ENCODE measurements around the gene ATP1B2. TPM values are rescaled to one million over a fixed set of nuclear protein-coding genes. Genes with fewer than 3 reads are reported as not detected.

Gene ATP1B2
- total RNA-seq, 1 donor from 2014 or later = 2.7 TPM

DNA sequence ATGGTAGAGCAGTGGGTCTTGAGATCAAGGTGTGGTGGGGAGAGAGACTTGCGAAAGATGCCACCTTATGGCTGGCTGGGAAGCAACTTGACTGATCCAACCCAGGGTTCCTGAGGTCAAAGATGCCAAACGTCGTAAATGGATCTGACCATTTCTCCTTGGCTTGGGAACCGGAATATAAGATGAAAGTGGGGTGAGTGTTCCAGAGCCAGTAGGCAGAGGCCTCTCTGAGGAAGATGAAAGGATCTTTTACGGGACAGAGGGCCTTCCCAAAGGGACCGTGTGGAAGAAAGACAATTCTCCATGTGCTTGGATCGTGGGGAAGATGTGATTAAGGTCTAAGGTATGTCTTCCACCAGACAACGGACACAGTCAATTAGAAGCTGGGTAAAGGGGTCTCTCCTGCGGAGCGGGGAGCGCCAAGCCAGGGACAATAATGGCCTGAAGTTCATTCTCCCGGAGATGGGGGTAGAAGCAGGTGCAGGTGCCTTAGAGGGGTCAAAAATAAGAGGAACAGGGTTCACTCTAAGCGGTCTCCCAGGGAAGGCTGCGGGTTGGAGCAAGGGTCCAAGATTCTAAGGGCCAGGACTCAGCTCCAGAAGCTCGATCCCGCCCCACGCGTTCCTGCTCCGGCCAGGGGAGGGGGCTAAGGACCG is 36.8 kb upstream of the ATP1B2 start:
- H3K4me3 ChIP-seq = peak overlapping the region; percentile 83 to 98
- intact Hi-C loops (cut with DNase I) = loop anchor here (2.0 kb wide), 1 partner anchor 73 kb away; the partner anchor contains the start of gene TP53
- no peaks in the 10 kb centered on the region for H3K9me3 ChIP-seq
- H3K27me3 ChIP-seq = no peaks in the 10 kb centered on the region
- TF ChIP-seq POLR2AphosphoS5 (IDR thresholded peaks at IDR 0.05; ENCODE audit: insufficient read depth in 1 of 2, low read depth in 1 of 2) = no peak
- TF ChIP-seq, protein P1, sequence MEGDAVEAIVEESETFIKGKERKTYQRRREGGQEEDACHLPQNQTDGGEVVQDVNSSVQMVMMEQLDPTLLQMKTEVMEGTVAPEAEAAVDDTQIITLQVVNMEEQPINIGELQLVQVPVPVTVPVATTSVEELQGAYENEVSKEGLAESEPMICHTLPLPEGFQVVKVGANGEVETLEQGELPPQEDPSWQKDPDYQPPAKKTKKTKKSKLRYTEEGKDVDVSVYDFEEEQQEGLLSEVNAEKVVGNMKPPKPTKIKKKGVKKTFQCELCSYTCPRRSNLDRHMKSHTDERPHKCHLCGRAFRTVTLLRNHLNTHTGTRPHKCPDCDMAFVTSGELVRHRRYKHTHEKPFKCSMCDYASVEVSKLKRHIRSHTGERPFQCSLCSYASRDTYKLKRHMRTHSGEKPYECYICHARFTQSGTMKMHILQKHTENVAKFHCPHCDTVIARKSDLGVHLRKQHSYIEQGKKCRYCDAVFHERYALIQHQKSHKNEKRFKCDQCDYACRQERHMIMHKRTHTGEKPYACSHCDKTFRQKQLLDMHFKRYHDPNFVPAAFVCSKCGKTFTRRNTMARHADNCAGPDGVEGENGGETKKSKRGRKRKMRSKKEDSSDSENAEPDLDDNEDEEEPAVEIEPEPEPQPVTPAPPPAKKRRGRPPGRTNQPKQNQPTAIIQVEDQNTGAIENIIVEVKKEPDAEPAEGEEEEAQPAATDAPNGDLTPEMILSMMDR (IDR thresholded peaks at IDR 0.05) = no peak
- H3K36me3 ChIP-seq = no peaks in the 10 kb centered on the region
- no peak for DNase-seq (ENCODE audit: extremely low spot score in 2 of 2)
- H3K27ac ChIP-seq = peak overlapping the region; percentile 86
- H3K4me1 ChIP-seq = peaks cover 55% of the 10 kb centered on the region

DNA sequence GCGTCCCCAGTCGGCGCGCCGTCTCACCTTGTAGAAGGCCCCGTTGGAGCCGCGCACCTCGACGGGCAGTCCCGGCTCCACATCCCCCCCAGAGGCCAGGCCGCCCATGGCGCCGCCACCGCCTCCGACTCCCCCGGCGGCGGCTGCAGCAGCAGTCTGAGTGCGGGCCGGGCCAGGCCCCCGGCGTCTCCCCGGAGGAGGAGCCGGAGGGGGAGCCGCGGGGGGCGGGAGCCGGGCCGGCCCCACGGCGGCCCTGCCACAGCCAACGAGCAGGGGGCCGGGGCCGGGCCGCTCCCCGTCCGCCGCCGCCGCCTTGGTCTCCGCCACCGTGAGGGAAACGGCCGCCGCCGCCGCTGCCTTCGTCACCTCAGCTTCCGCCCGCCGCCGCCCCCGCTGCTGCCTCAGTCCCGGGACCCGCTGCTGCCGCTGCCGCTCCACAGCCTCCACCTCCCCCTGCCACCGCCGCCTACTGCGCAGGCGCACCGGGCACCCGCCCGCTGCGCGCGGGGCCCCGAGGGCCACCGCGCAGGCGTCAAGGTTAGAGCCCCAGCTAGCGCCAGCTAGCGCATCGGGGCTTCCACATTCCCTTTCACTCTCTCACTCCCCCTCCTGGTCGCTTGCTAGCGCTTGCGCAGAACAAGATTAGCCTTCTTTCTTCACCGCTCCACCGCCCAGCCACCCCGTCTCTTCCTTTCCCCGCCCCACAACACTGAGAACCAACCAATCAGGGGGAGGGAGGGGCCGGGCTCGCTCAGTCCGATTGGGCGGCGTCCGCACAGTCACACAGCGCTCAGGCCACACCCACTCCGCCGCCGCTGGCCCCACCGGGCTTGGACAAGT is 36.1 kb upstream of the ATP1B2 start, which contains the start of gene FXR2:
TSS of gene FXR2 (minus strand) at position 473 of the 840 bp plus-strand sequence. CDS start at position 108, 365 bp downstream.
- H3K27ac ChIP-seq = peak within 1 kb of the TSS; percentile 86
- TF ChIP-seq, protein P1 (IDR thresholded peaks at IDR 0.05) = peak; percentile 24 to 63 (median 31)
- TF ChIP-seq POLR2A (IDR thresholded peaks at IDR 0.05) (peak in 1 of 2 donors; percentile 90), POLR2AphosphoS5 (IDR thresholded peaks at IDR 0.05; ENCODE audit: insufficient read depth in 1 of 2, low read depth in 1 of 2) (peak in 1 of 2 donors; percentile 79)
- no peaks in the 10 kb centered on the region for H3K27me3 ChIP-seq
- peak; percentile 100 for DNase-seq (ENCODE audit: extremely low spot score in 2 of 2)
- peak within 1 kb of the TSS; percentile 83 to 98 for H3K4me3 ChIP-seq
- H3K36me3 ChIP-seq = no peaks in the 10 kb centered on the region
- H3K4me1 ChIP-seq = peaks cover 50% of the 10 kb centered on the region
- H3K9me3 ChIP-seq = no peaks in the 10 kb centered on the region
- intact Hi-C loops (cut with DNase I) = loop anchor here (2.0 kb wide), 1 partner anchor 72 kb away; the partner anchor contains the start of gene TP53

DNA sequence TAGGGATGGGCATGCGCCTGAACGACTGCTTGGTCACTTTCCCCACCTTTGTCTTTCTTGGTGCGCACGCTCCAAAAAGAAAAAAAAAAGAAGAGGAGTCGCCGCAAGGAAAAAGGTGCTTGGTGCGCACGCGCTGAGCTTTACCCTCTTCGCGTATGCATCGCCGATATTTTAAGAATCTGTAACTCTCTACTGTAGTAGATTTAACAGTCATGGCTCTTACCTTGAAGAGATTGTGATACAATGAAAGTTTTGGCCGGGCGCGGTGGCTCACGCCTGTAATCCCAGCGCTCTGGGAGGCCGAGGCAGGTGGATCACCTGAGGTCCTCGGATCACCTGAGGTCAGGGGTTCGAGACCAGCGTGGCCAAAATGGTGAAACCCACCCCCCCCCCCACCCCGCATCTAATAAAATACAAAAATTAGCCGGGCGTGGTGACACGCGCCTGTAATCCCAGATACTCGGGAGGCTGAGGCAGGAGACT is 35.4 kb upstream of the ATP1B2 start:
- Histone ChIP-seq H3K4me1 (peaks cover 45% of the 10 kb centered on the region), H3K9me3 (no peaks in the 10 kb centered on the region), H3K36me3 (no peaks in the 10 kb centered on the region), H3K4me3 (peak overlapping the region; percentile 44 to 83), H3K27ac (peak overlapping the region; percentile 75), H3K27me3 (no peaks in the 10 kb centered on the region)
- intact Hi-C loops (cut with DNase I) = loop anchor here (2.0 kb wide), 1 partner anchor 71 kb away; the partner anchor contains the start of gene TP53
- TF ChIP-seq, protein P1 (IDR thresholded peaks at IDR 0.05) = no peak
- TF ChIP-seq POLR2AphosphoS5 (IDR thresholded peaks at IDR 0.05; ENCODE audit: insufficient read depth in 1 of 2, low read depth in 1 of 2) = peak in 1 of 2 donors; percentile 95
- TF ChIP-seq POLR2A (IDR thresholded peaks at IDR 0.05) = no peak
- DNase-seq (ENCODE audit: extremely low spot score in 2 of 2) = no peak

DNA sequence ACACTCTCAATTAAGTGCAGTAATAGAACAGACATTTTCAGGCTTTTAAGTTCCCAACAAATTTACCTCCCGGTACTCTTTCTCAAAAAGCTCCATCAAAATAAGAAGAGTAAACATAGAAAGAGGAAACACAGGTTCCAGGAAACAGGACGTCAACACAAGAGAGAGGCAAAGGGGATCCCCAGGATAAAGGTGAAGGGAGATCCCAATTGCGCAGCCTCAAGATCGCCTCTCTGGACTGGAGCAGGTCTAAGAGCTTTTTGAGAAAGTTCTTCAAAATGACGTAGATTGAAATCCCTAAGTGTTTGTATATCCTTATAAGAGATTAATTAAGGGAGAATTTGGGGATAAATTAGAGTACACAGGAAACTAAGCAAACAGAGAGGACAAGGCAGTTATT is 32.1 kb upstream of the ATP1B2 start:
- H3K27ac ChIP-seq = no peak overlapping the region
- no peak for DNase-seq (ENCODE audit: extremely low spot score in 2 of 2)
- H3K27me3 ChIP-seq = no peaks in the 10 kb centered on the region
- H3K4me1 ChIP-seq = peaks cover 12% of the 10 kb centered on the region
- intact Hi-C loops (cut with DNase I) = no loop called here
- no peak for TF ChIP-seq POLR2A (IDR thresholded peaks at IDR 0.05)
- TF ChIP-seq, protein P1 (IDR thresholded peaks at IDR 0.05) = no peak
- TF ChIP-seq POLR2AphosphoS5 (IDR thresholded peaks at IDR 0.05; ENCODE audit: insufficient read depth in 1 of 2, low read depth in 1 of 2) = no peak
- no peaks in the 10 kb centered on the region for H3K9me3 ChIP-seq
- H3K4me3 ChIP-seq = no peak overlapping the region
- no peaks in the 10 kb centered on the region for H3K36me3 ChIP-seq

All from vagina (tissue), 2 donors.